Activated T-cell treated with anti-CD3 and anti-CD28 coated beads for 4 hours (primary cell): ENCODE measurements around the gene USP49.
"Not testable (repeated sequence)": the region's sequence is repeated elsewhere in the genome, so short reads cannot be mapped to it uniquely, and the experiment has no call there.

Experiments used
- DNase-seq: peaks from one replicate; pipeline ENCODE4 v3.0.0-alpha.2; 2020

The USP49 gene

DNA sequence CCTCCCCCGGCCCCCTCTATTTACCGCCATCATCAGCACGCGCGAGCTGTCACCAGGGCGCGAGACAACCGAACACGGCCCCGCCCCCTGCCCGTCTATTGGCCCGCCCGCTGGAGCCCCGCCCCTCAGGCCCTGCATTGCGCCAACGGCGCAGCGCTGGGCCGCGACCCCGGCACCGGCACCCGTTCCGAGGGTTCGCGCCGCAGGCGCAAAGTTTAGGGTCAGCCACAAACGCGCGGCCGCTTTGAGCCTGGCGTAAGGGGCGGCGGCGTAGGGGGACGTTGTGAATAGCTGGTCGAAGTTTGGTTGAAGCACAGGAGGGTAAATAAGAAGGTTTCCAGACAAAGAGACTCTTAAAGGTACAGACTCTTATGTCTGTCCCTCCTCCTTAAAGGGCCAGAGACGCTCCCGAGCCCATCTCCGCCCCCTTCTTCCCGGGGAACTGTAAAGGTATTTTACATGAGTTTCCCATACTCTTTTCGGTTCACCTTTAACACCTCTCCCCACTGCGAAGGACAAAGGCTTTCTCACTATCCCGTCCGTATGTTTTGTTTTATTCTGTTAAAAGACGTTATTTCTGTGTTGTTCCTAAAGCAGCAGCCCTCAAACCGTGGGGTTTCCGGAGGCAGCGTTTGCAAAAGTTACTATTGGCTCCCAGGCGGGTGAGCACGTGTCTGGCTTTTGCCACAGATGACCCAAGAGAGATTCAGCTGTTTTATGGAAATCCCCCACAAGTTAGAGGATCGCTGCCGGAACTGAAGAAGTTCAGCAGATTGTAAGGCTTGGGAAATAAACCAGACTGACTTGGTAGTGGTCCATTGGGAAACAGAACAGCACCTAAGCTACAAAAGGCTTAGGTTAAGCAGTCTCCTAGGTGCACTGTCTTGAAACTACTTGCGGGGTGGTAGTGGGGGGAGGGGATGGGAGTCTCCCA is at the start of gene USP49:
Gene USP49 (minus strand): TSS at position 76 of the 934 bp plus-strand sequence. CDS start 88,392 bp downstream, outside the sequence.
- DNase-seq: peak; percentile 91

GRCh38 chr6:41943456-41943855 is 48.3 kb upstream of the USP49 start:
- DNase-seq: no peak

- not testable (repeated sequence) for DNase-seq
Measured at GRCh38 chr6:41942882-41943281, 47.7 kb upstream of the USP49 start.

DNA sequence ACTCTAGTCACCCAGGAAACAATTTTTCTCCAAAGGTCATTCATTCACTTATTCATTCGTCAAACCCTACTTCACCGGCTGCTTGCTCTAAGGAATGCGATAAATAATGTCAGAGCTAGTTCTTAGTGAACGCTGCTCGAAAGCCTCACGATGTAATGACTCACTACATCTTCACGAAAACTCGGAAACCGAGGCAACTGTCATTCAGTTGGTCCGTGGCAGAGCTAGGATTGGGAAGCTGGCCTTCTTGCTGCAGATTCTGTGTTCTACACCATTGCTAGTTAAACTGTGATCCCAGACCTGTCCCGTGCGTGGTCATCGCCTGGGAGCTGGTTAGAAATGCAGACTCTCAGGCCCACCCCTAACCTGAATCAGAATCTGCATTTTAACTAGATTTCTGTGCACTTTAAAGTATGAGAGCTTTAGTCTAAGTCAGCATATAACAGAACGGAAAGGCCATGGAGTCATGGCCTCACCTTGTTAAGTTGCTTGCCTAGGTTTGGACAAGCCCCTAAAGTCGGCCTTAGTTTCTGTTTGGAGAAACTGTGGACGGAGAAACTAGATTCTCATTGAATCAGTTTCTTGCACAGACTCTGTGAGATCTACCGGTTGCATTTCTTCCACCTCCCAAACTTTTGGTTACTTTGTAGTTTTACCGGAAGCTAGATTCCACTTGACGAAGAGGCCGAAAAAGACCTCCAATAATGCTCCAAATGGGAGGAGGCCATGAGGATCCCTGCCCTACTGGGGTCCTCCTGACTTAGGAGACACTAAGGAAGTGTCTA is 47.1 kb upstream of the USP49 start:
- DNase-seq: no peak

GRCh38 chr6:41941280-41942066 is 46.3 kb upstream of the USP49 start, which contains the start of gene CCND3:
Gene CCND3, minus strand, starts transcription at chr6:41941808. Its CDS starts 159 bp downstream, at chr6:41941649.
- DNase-seq: peak; percentile 74

GRCh38 chr6:41940759-41941279 is 45.6 kb upstream of the USP49 start:
- DNase-seq: no peak

DNA sequence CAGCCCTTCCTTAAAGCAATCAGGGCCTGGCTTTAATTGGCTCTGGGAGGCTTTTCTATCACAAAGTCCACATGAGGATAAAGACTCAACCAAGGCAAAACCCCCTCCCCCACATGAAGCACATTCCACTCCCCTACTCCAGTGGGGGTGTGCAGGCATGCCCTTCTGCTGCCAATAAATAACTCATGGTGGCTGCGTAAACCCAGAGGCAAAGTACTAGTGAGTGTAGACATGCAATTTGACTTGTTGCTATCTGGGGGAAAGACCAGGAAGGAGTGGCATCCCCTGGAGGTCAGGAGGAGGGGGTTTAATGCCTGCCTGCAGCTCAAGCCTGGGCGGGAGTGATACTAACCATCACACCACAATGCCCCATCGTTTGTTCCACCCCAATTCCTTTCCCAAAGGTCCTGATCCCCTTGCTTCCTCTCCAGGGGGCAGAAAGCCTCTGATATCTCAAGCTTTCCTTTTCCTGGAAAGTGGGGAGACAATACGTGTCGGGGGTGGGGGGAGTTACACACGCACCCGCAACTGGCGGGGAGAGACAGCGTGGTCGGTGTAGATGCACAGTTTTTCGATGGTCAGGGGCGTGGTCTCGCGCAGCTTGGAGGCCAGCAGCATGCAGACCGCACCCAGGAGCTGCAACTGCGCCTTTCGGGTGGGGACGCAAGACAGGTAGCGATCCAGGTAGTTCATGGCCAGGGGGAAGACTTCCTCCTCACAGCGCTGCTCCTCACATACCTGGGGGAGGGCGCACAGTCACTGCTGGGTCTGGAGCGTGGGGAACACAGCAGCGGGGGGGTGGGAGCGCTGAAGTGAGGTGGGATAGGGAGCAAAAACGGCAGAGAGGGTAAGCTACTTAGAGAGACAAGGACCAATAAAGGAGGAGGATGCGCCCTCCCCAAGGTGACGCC is 44.9 kb upstream of the USP49 start:
- no peak for DNase-seq

DNA sequence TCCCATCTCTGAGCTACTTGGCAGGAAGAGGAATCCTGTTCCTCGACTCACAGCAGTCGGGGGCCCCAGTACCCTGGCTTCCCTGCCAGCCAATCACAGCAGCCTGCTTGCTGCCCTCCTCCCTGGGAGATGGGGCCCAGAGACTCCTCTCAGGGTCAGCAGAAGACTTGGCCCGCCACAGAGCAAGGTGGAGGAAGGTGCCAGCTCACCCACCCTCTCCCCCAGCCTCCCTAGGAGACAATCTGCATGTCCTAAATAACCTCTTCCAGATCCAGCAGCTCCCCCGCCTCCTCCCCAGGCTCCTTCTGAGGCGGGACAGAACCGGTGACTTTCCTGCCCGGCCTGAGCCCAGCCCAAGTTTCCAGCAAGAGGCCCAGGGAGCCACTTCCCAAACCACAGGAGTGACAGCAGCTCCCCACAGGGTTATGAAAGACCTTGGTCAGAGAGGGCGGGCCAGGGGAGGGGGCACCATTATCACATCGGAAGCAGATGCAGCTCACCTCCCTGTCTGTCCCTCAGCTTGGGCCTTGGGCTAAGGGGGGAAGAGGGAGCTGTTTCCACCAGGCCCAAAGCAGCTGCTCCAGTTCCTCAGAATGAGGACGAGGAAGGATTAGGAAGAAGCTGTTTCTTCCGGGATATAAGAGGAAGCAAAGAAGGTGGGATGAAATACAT is 44.1 kb upstream of the USP49 start:
- DNase-seq: no peak

DNA sequence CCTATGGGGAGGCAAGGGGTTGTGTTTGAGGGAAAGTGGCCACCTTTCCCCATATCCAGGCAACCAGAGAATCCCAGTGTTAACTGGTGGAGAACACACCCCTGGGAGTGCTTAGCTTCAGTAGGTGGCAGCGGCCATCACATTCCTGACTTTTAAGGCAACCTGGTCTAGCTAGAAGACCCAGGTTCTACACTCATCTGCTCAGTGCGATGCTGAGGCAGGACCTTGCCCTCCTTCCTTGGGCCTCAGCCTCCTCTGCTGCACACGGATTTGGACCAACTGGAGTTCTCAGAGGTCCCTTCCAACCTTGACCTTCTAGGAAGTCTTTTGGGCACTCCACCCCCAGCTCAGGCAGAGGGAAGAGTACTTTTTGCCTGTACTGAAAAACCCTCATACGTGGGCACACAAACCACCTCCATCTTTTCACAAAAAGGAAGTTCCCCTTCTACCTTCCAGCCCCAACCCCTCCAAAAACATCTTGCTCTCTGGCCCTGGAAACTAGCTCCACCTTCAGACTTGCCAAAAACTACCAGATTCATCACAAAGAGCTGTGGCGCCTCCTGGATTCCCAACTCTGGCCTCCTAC is 43.5 kb upstream of the USP49 start:
- DNase-seq: no peak

- DNase-seq: no peak
Measured at GRCh38 chr6:41937861-41938574, 42.8 kb upstream of the USP49 start.

DNA sequence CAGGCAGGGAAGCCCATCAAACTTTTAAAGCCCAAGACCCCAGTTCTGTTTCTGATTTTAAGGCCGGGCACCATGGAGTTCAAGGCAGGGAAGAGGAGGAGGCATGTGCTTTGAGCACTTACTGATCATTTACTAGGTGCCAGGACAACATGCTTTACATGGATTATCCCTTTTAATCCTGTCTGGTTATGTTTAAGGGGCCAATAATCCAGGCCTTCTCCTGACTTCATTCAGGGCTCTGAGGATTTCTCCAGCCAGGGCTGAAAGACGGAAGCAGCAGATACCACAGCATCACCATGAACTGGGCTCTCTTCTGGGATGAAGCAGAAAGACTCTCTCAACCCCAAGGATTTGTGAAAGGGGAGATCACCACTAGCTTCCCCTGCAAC is 42.3 kb upstream of the USP49 start:
- DNase-seq: no peak

GRCh38 chr6:41936073-41936837 is 41.1 kb upstream of the USP49 start:
- peak; percentile 52 for DNase-seq

- no peak for DNase-seq
Measured at GRCh38 chr6:41935685-41936072, 40.5 kb upstream of the USP49 start.

DNA sequence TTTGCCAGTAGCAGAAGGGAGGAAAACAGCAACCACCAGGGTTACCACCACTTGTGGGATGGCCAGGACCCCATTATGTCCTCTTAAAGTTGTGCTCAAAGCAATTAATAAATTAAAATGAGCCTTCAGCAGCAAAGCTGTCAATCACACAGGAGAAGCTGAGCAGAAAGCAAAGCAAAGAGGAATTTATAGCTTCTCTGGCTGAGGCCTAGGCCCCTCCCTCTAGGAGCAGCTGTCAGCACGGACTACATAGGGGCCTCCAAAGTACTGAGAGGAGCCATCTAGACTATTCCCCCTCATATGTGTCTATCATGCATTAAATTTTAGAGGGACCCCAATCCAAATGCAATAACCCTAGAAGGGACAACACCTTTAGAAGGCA is 40.0 kb upstream of the USP49 start:
- no peak for DNase-seq

DNA sequence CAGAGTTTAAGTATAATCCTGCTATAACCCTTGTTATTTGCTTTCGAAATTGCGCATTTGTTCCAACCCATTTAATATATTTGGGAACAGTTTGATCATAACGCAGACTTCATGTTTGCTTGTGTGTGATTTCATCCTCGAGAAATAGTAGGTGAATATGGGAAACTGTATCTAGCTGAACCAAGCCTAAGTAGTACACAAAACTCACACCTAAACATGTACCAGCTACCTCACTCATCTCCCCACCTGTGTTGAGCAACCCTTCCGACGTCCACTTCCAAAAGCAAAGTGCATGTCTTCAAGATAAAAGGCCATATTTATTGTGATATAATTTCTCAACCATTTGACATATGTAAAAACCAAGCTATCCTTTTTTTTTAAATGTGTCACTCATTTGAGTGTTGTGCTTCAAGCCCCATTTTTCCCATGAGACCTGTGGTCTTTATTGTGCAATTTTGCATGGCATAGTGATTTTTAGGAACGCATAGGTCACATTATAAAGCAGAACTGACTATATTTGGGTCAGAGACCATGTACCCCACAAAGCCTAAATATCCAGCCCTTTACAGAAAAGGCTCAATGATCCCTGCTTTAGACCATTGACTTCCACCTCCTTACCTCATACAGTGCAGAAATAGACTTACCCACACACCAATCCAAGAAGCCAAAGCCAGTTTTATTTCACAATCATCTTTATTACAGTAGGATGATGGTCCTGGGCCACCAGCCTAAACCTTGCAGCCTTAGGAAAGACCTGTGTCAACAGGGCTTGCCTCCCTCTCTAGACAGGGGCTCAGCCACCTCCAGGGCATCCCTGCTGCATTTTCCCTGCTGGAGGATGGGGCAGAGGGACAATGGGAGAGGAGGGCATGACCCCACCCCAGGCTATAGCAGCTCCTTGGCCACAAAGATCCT is 39.4 kb upstream of the USP49 start:
- DNase-seq: no peak

- DNase-seq: no peak
Measured at GRCh38 chr6:41932378-41932777, 37.2 kb upstream of the USP49 start.

DNA sequence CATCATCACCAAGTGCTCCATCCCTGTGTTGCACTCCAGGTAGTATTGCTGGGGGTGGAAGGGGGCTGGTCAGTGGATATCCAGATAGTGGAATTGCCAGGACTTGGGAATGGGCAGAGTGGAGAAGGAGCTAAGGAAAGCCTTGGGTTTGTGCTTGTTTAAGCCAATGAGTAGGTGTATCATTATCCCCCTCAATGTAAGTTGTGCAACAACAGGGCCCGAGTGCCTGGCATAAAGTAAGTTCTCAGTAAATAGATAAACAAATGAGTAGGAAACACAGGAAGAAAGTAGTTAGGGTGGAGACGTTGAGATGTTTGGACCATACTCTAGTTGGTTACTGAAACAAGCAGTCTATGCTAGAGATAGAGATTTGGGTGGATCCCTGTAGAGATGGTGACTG is 36.6 kb upstream of the USP49 start:
- no peak for DNase-seq

DNA sequence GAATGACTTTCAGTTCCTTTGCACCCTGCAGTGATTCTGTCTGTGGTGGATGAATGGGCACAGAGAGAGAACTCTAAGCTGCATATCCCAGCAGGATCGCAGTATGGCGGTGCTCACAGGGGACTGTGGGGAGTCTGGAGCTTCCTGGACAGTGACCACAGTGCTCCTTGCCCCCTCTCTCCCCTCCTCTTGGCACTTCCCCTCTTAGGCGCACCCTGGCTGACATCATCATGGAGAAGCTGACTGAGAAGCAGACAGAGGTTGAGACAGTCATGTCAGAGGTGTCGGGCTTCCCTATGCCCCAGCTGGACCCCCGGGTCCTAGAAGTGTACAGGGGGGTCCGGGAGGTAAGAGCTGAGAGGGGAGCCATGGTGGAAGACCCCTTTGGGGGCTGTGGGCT is 34.7 kb upstream of the USP49 start:
- DNase-seq: no peak
